ENCODE results near the gene CAMTA1. TPM values are rescaled to one million over a fixed set of nuclear protein-coding genes. Genes with fewer than 3 reads are reported as not detected.

CAMTA1 gene
- total RNA-seq, 1 donor from 2014 or later = 81.6 TPM

GRCh38 chr1:7351649-7352048, 566.4 kb downstream of the CAMTA1 start:
- TF ChIP-seq, protein P1, sequence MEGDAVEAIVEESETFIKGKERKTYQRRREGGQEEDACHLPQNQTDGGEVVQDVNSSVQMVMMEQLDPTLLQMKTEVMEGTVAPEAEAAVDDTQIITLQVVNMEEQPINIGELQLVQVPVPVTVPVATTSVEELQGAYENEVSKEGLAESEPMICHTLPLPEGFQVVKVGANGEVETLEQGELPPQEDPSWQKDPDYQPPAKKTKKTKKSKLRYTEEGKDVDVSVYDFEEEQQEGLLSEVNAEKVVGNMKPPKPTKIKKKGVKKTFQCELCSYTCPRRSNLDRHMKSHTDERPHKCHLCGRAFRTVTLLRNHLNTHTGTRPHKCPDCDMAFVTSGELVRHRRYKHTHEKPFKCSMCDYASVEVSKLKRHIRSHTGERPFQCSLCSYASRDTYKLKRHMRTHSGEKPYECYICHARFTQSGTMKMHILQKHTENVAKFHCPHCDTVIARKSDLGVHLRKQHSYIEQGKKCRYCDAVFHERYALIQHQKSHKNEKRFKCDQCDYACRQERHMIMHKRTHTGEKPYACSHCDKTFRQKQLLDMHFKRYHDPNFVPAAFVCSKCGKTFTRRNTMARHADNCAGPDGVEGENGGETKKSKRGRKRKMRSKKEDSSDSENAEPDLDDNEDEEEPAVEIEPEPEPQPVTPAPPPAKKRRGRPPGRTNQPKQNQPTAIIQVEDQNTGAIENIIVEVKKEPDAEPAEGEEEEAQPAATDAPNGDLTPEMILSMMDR (IDR thresholded peaks at IDR 0.05) = no peak
- Mint-ChIP-seq H3K9me3 (ENCODE audit: unreplicated experiment) (no peaks in the 10 kb centered on the region), H3K27ac (ENCODE audit: unreplicated experiment) (no peak overlapping the region), H3K27me3 (ENCODE audit: unreplicated experiment) (no peaks in the 10 kb centered on the region), H3K4me3 (ENCODE audit: unreplicated experiment) (no peak overlapping the region), H3K36me3 (ENCODE audit: unreplicated experiment) (no peaks in the 10 kb centered on the region), H3K4me1 (ENCODE audit: unreplicated experiment) (peaks cover 2% of the 10 kb centered on the region)
- no peak for DNase-seq (ENCODE audit: extremely low spot score, unreplicated experiment)

GRCh38 chr1:7352364-7352763, 567.1 kb downstream of the CAMTA1 start:
- Mint-ChIP-seq H3K9me3 (ENCODE audit: unreplicated experiment) (no peaks in the 10 kb centered on the region), H3K4me1 (ENCODE audit: unreplicated experiment) (peaks cover 5% of the 10 kb centered on the region), H3K27me3 (ENCODE audit: unreplicated experiment) (no peaks in the 10 kb centered on the region), H3K4me3 (ENCODE audit: unreplicated experiment) (no peak overlapping the region), H3K27ac (ENCODE audit: unreplicated experiment) (no peak overlapping the region), H3K36me3 (ENCODE audit: unreplicated experiment) (no peaks in the 10 kb centered on the region)
- TF ChIP-seq, protein P1 (IDR thresholded peaks at IDR 0.05) = no peak
- no peak for DNase-seq (ENCODE audit: extremely low spot score, unreplicated experiment)

GRCh38 chr1:7352974-7353373, 567.7 kb downstream of the CAMTA1 start:
- no peaks in the 10 kb centered on the region for H3K36me3 Mint-ChIP-seq (ENCODE audit: unreplicated experiment)
- TF ChIP-seq, protein P1 (IDR thresholded peaks at IDR 0.05) = no peak
- no peaks in the 10 kb centered on the region for H3K27me3 Mint-ChIP-seq (ENCODE audit: unreplicated experiment)
- peaks cover 9% of the 10 kb centered on the region for H3K4me1 Mint-ChIP-seq (ENCODE audit: unreplicated experiment)
- no peak for DNase-seq (ENCODE audit: extremely low spot score, unreplicated experiment)
- no peak overlapping the region for H3K27ac Mint-ChIP-seq (ENCODE audit: unreplicated experiment)
- H3K4me3 Mint-ChIP-seq (ENCODE audit: unreplicated experiment) = no peak overlapping the region
- H3K9me3 Mint-ChIP-seq (ENCODE audit: unreplicated experiment) = no peaks in the 10 kb centered on the region

- Mint-ChIP-seq H3K27me3 (ENCODE audit: unreplicated experiment) (no peaks in the 10 kb centered on the region), H3K36me3 (ENCODE audit: unreplicated experiment) (no peaks in the 10 kb centered on the region), H3K4me3 (ENCODE audit: unreplicated experiment) (no peak overlapping the region), H3K4me1 (ENCODE audit: unreplicated experiment) (peaks cover 9% of the 10 kb centered on the region), H3K27ac (ENCODE audit: unreplicated experiment) (no peak overlapping the region), H3K9me3 (ENCODE audit: unreplicated experiment) (no peaks in the 10 kb centered on the region)
- TF ChIP-seq, protein P1 (IDR thresholded peaks at IDR 0.05) = no peak
- DNase-seq (ENCODE audit: extremely low spot score, unreplicated experiment) = no peak
These were observed 570.4 kb downstream of the CAMTA1 start for GRCh38 chr1:7355646-7356045.

DNA sequence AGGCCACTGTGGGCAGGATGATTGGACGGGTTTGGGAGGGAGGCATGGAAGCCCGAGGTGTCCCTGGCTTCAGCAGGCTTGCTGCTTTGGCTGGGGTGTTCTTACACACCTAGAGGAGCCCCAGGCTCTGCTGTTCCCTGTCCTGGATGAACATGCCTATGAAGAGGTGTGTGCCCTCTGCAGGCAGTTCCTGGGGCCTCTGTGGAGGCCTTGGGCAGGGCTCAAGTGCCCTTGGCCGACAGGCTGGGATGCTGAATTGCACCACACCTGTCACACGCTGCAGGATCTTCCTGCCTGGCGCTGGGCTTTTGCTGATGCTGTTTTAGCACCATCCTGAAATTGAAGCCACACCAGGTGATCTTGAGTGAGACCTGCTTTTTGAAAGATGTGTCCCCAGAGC, 570.8 kb downstream of the CAMTA1 start:
- H3K27ac Mint-ChIP-seq (ENCODE audit: unreplicated experiment) = no peak overlapping the region
- peaks cover 9% of the 10 kb centered on the region for H3K4me1 Mint-ChIP-seq (ENCODE audit: unreplicated experiment)
- no peaks in the 10 kb centered on the region for H3K36me3 Mint-ChIP-seq (ENCODE audit: unreplicated experiment)
- H3K4me3 Mint-ChIP-seq (ENCODE audit: unreplicated experiment) = no peak overlapping the region
- no peaks in the 10 kb centered on the region for H3K27me3 Mint-ChIP-seq (ENCODE audit: unreplicated experiment)
- no peaks in the 10 kb centered on the region for H3K9me3 Mint-ChIP-seq (ENCODE audit: unreplicated experiment)
- no peak for DNase-seq (ENCODE audit: extremely low spot score, unreplicated experiment)
- TF ChIP-seq, protein P1 (IDR thresholded peaks at IDR 0.05) = no peak
